MM.1S (cell line): Measurements from ENCODE around the gene WDR83.

Experiments used
- EZH2 ChIP-seq: fragments of 300-600 bp; sonication (generic); optimal IDR thresholded peaks from 2 replicates; pipeline ENCODE3; 2017; ENCODE audit warnings: low read depth, mild to moderate bottlenecking, antibody characterized with exemption, low read length, mixed read lengths
- TF ChIP-seq, protein P1 (sequence below): fragments of 300-600 bp; sonication (generic); IDR thresholded peaks from 2 replicates; pipeline ENCODE4 v1.5.1; 2016; ENCODE audit warnings: antibody characterized with exemption, low read length, mixed read lengths

DNA sequence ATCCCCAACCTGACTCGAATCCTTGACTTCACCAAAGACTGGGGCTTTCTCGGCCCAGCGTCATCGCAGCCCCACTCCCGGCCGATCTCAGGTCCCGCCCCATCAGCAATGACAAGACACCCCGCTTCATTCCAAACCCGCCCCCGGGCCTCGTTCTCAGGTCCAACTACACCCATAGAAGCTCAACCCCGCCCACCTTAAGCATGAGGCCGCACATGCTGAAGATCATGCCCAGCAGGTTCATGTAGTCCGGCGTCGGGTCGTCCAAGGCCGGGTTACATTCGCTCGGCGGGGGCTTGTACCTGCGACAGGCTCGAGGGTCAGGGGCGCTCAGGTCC, 2.3 kb downstream of the WDR83 start:
- TF ChIP-seq, protein P1, sequence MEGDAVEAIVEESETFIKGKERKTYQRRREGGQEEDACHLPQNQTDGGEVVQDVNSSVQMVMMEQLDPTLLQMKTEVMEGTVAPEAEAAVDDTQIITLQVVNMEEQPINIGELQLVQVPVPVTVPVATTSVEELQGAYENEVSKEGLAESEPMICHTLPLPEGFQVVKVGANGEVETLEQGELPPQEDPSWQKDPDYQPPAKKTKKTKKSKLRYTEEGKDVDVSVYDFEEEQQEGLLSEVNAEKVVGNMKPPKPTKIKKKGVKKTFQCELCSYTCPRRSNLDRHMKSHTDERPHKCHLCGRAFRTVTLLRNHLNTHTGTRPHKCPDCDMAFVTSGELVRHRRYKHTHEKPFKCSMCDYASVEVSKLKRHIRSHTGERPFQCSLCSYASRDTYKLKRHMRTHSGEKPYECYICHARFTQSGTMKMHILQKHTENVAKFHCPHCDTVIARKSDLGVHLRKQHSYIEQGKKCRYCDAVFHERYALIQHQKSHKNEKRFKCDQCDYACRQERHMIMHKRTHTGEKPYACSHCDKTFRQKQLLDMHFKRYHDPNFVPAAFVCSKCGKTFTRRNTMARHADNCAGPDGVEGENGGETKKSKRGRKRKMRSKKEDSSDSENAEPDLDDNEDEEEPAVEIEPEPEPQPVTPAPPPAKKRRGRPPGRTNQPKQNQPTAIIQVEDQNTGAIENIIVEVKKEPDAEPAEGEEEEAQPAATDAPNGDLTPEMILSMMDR, result no peak
- TF ChIP-seq EZH2, result no peak
